GM10266 (cell line): Measurements from ENCODE around the gene CELSR1.

Experiments used
- DNase-seq: peaks from one replicate; pipeline ENCODE4 v3.0.0; 2012; ENCODE audit errors: extremely low spot score
- TF ChIP-seq, protein P1 (sequence below): IDR thresholded peaks from 2 replicates; pipeline ENCODE4 v1.5.1; 2012; ENCODE audit warnings: mild to moderate bottlenecking, low read depth; ENCODE audit not compliant: control insufficient read depth, insufficient read depth; ENCODE audit errors: missing control alignments

Gene CELSR1

DNA sequence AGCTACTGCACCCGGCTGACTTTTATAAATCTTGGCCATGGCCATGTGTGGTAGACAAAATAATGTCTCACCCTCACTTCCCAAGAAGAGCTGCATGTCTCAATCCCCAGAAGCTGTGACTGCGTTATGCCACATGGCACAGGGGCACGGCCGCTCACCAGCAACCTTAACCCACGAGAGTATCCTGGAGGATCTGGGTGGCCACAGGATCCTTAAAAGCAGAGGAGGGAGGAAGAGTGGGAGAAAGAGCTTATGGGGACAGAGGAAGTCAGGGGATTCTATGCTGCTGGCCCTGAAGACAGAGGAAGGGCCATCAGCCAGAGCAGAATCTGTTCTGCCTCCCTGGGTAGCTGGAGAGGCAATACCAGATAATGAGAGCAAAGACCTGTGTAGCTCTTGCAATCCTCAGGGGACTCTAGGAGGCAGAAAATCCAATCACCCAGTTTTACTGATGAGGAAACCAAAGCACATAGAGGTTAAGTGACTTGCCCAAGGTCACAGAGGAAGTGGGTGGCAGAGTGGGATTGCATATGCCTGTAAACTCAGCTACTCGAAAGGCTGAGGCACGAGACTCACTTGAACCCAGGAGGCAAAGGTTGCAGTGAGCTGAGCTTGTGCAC, 55.3 kb downstream of the CELSR1 start:
- no peak for DNase-seq
- TF ChIP-seq, protein P1, sequence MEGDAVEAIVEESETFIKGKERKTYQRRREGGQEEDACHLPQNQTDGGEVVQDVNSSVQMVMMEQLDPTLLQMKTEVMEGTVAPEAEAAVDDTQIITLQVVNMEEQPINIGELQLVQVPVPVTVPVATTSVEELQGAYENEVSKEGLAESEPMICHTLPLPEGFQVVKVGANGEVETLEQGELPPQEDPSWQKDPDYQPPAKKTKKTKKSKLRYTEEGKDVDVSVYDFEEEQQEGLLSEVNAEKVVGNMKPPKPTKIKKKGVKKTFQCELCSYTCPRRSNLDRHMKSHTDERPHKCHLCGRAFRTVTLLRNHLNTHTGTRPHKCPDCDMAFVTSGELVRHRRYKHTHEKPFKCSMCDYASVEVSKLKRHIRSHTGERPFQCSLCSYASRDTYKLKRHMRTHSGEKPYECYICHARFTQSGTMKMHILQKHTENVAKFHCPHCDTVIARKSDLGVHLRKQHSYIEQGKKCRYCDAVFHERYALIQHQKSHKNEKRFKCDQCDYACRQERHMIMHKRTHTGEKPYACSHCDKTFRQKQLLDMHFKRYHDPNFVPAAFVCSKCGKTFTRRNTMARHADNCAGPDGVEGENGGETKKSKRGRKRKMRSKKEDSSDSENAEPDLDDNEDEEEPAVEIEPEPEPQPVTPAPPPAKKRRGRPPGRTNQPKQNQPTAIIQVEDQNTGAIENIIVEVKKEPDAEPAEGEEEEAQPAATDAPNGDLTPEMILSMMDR, result no peak

DNA sequence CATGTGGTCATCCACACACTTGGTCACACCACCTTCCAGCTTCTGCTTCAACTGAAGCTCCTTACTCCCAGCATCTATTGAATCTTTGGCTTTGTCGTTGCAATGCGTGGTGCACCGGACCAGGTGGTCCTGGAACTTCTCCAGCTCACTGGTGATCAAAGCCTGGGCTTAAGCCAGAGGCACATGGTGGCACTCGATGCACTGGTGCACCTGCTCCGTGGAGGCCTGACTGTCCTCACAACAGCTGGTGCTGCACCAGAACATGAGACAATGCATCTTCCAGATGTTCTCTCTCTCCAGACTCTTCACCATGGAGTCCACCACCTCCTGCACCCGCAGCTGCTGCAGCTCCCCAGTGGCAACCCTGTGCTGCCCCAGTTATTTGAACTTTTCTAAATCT, 56.0 kb downstream of the CELSR1 start:
- DNase-seq, result no peak

DNA sequence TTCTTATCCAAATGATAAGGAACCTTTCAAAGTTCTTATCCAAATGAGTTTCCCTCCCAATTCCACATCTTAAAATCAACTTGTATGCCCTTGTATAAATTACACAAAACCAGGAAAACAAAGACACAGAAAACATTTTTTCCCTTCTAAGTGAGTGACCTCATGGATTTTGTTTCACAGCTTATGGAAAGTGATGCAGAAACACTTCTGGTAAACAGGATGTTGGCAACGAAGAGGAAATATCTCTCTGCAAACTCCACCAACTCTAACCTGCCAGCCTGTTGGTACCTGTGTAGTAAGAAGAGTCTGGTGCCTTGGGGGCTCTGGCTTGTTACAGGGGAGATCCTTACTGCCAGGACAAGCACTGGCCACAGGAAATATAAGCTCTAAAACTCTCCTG, 57.0 kb downstream of the CELSR1 start:
- no peak for DNase-seq
- TF ChIP-seq, protein P1, result no peak

More for the DNA sequence above, 56.0 kb downstream of the CELSR1 start:
- TF ChIP-seq, protein P1, result no peak

DNA sequence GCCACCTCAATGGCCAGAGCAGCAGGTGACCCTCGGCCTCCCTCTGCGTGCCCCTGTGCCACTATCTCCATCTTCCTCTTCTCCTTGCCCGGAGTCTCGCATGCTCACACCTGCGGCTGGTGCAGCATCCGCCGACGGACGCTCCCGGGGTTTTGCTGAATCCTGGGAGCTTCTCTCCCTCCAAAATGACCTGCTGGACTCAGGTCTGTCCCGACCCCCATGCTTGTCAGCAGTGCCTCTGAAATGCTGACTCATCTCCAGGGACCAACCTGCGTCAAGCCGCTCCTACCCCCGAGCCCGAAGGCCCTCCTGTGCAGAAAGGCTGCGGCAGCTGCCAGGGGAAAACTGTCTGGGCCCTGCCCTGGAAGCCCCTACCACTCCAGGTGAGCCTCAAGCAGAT, 58.4 kb downstream of the CELSR1 start:
- DNase-seq, result no peak
- TF ChIP-seq, protein P1, result no peak

DNA sequence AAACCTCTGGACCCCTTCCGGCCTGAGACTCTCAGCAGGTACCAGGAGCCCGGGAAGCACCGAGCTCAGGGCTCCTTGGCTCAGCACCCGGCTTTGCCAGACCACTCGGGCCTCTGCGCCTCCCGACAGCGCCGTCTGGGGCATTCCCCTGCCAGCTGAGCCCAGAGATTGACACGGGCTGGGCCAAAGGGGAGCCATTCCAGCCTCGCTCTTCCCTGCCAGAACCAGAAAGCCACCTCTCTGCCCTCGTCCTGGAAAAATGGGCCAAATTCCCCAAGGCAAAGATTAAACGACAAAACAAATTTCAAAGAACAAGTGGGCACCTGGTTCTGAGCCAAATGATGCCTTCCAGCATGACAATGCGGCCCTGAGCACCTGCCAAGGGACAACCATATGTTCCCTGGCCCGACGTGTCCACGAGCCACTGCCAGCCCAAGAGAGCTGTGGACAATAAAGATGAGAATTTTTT, 59.3 kb downstream of the CELSR1 start:
- DNase-seq, result no peak
- TF ChIP-seq, protein P1, result no peak

DNA sequence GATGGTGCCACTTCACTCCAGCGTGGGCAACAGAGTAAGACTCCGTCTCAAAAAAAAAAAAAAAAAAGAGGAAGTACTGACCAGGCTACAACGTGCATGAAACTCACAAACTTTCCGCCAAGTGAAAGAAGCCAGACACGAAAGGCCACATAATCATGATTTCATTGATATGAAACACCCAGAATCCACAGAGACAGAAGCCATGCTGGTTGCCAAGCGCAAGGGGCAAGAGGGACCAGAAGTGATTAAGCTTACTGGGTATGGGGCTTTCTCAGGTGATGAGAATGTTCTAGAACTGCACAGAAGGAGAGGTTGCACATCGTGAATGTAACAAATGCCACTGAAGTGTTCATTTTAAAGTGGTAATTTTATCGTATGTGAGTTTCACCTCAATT, 60.9 kb downstream of the CELSR1 start:
- TF ChIP-seq, protein P1, result no peak
- DNase-seq, result peak; percentile 56

DNA sequence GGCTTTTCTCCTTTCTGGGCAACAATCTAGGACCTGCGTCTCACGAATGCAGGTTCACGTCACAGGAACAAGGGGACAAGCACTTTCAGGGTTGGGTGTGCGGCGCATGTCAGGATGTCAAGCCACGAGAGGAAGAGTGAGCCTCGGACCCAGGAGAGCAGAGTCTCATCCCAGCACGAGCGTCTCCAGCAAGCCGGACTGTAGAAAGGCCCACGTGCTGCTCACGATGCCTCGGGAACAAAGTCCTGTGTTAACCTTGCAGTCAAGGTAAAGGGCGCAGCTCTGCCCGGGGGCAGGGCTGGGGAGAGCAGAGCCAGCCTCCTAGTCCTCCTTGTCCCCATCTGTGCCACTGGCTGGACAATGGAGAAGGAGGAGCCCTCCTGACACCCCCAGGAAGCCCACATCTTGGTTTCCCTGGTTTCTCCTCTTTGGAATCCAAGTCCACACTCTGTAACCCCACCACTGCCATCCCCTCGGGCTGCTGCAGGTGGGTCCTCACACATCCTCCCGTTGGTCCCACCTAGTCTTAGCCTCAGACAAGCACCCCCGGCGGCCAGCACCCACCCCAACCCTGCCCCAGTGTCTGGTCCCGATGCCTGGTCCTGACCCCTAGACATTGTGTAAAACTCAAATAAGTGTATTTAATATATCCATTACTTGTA, 63.4 kb downstream of the CELSR1 start:
- TF ChIP-seq, protein P1, result no peak
- no peak for DNase-seq
